Activated CD8-positive, alpha-beta memory T cell treated with anti-CD3 and anti-CD28 coated beads, Interleukin-2, amount 50 U/mL, for 4 hours (primary cell): ENCODE results near the gene EXOC4.

ENCODE experiments used
- DNase-seq: peaks from one replicate; pipeline ENCODE4 v3.0.0-alpha.2; 2020

The EXOC4 gene

GRCh38 chr7:133645884-133646391, 393.1 kb downstream of the EXOC4 start:
- DNase-seq, result no peak

DNA sequence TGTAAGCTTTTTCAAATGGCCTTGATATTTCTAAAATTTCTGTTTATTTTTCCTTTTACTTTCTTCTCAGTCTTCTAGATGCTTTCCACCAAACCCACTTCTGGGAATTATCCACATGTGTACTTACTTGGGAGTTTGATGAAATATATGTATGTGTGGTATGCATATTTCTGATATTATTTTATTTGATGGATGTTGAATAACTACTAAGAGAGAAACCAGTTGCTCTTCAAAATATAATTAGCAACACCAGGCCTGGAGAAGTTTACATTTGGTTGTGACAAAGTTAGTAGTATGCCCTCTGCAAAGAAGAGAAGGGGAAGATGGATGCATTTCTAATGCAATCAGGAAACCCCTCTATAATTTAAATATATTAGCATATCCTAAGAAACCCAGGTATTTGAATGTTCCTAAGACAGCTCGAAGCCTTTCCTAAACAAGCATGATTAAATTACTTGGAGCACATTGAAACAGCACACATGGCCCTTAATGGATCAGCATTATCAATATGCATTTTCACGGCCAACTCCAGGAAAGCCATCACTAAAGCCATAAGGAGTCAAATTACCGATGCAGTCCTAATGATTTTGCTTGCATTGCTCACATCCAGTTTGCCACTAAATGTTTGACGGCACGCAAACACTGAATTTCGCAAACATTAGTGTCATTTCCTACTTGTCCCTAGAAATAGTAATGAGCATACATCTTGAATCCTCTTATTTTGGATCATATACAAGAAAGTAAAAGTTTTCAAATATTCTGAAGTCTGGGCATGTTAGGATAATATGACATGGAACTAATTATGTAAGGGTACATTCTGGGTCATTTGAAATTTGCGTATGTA, 393.8 kb downstream of the EXOC4 start:
- DNase-seq, result no peak

- no peak for DNase-seq
Measured at GRCh38 chr7:133649593-133649992, 396.7 kb downstream of the EXOC4 start.

DNA sequence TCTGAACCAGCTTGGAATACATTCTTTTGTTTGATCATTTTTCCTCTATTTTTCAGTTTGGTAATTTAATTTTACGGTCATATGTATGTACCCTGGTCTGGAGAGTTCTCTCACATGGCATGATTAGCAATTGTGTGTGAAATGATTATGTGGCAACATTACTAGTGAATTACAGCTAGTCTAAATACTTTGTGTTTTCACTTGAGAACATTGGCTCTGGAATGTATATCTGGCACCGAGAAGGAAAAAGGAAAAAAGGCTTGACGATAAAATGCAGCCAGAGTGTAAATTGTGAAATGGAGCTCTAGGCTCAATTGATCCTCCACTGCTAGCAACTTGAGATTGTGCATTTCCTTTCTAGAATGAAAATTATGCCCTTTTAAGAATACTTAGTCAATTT, 397.2 kb downstream of the EXOC4 start:
- DNase-seq, result no peak

GRCh38 chr7:133650487-133651300, 397.8 kb downstream of the EXOC4 start:
- no peak for DNase-seq

GRCh38 chr7:133652547-133652946, 399.7 kb downstream of the EXOC4 start:
- no peak for DNase-seq

DNA sequence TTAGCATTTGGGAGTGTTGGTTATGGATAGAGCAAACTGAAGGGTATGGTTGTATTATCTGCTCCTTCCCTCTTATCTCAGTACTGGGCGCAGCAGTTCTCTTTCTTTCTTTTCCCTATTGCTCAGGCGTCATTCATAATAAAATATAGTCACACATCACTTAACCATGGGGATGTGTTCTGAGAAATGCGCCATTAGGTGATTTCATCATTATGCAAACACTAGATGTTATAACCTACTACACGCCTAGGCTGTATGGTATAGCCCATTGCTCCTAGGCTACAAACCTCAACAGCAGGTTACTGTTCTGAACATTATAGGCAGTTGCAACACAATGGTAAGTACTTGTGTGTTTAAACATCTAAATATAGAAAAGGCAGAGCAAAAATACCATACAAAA, 401.7 kb downstream of the EXOC4 start:
- DNase-seq, result no peak

GRCh38 chr7:133662276-133662675, 409.4 kb downstream of the EXOC4 start:
- no peak for DNase-seq

DNA sequence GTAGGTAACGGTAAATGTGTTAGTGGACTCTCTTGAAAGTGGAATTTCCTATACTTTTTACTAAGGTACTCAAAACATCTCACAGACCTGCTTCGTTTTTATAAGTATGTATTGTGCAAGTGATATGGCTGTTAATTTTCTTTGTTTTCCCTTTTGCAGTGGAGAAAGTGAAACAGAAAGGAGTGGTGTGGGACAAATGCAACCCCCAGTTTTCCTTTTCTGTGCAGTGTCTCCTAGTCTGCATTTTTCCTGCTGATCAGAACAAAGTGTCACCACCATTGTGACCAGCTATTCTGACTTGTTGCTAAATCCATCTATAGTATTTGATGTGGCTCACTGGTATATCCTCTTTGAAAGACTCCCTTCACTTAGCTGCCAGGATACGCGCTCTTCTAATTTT, 410.0 kb downstream of the EXOC4 start:
- DNase-seq, result no peak

DNA sequence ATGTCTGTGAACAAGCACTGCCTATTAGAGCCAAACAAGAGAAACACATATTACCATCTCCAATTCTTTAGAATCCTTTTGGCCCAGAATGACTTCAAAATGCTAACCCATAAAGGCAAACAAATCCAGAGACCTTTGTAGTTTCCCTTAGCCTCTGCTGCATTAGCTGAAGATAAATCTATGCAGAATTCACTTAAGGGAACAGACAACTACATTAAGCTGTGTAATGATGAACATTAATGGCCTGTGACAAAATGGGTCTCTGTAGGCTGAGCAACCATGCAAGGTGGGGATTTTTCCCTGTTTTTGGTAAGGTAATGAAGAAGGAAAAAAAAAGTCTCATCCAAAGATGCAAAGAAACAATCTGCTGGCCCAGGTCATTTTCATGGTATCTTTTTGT, 411.6 kb downstream of the EXOC4 start:
- DNase-seq, result no peak

- DNase-seq, result no peak
Measured at GRCh38 chr7:133668296-133669060, 415.6 kb downstream of the EXOC4 start.

GRCh38 chr7:133669061-133669455, 416.2 kb downstream of the EXOC4 start:
- DNase-seq, result no peak

DNA sequence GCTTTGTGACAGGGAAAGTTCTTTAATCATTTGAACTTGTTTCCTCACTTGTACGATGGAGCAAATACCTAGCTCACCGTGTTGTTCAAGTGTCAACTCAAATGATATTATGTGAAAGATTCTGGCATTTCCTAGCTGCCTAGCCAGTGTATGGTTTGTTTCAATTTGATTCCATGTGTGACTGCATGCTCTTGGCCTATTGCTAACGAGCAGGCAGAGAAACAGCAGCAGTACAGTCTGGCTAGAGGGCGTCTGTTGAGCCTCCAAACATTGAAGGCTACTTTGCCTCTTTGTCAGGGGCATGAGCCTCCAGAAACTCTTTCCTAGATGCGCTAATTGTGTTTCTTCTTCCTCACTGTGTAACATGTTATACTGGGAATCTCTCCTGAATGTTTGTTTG, 417.4 kb downstream of the EXOC4 start:
- no peak for DNase-seq

- no peak for DNase-seq
Measured at GRCh38 chr7:133672866-133673265, 420.0 kb downstream of the EXOC4 start.

- DNase-seq, result no peak
Measured at GRCh38 chr7:133674079-133674763, 421.3 kb downstream of the EXOC4 start.

- no peak for DNase-seq
Measured at GRCh38 chr7:133675510-133676218, 422.8 kb downstream of the EXOC4 start.

GRCh38 chr7:133676805-133677370, 424.0 kb downstream of the EXOC4 start:
- no peak for DNase-seq

GRCh38 chr7:133678137-133678814, 425.4 kb downstream of the EXOC4 start:
- DNase-seq, result no peak

DNA sequence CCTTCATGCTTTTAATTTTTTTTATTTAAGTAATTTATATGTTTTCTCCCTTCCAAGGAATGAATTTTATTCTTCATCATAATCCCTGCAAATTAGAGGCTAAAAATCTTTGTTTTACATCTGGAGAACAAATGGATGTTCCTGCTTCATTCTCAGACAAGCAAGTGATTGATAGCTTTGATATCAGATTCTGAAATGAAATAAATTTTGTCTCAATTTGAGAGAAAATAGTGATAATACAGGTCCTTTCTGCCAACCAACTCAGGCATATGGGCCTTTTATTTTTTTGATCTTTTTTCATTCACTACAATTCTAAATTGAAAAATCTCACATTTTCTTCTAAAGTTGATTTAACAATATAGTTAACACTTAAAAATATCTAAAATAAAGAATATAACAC, 427.1 kb downstream of the EXOC4 start:
- DNase-seq, result no peak

DNA sequence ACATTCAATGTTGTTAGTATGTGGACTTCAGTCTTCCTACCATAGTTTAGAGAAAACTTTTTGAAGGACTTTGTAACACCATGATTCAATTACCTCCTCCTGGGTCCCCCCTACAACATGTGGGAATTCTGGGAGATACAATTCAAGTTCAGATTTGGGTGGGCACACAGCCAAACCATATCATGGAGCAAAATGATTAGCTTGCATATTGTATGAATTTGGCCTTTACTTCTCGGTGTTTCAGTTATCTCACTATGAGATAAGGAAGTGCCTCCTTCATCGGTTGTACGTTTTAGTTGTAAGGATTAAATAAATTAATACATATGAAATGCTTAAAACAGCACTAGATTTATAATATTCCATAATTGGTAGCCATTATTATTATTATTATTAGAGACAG, 428.7 kb downstream of the EXOC4 start:
- DNase-seq, result no peak
